CD4-positive, alpha-beta T cell (primary cell): ENCODE results near the gene FBLN2. TPM values are rescaled to one million over a fixed set of nuclear protein-coding genes. Genes with fewer than 3 reads are reported as not detected.

Experiments used
- ATAC-seq: fragments of 200-7000 bp; cut with Tn5 transposase; one replicate; pipeline ENCODE4 v1.10.0; 2022; ENCODE audit warnings: mild to moderate bottlenecking; ENCODE audit not compliant: poor library complexity
- CTCF ChIA-PET: fragments of 350-600 bp; sonication (Branson Sonifier 250); formaldehyde crosslinking; loops from one replicate; lab custom pipeline; 2021; ENCODE audit warnings: antibody characterized with exemption, inconsistent platforms; lab: Charles Lee
- POLR2A ChIA-PET: fragments of 350-600 bp; sonication (Branson Sonifier 250); formaldehyde crosslinking; loops from one replicate; lab custom pipeline; 2021; ENCODE audit warnings: antibody characterized with exemption, inconsistent platforms; lab: Charles Lee
- DNase-seq, 14 experiments: peaks; one replicate each; pipeline ENCODE4 v3.0.0-alpha.2; 2013 to 2020; ENCODE audit warnings: mixed read lengths in 2 of 14
- H3K27ac ChIP-seq, 2 donors: one replicate each; pipeline versions ENCODE4 v1.5.1 to v1.7.0; 2013; ENCODE audit warnings: low read length in 2 of 2, low read depth in 1 of 2, mild to moderate bottlenecking in 1 of 2
- H3K27me3 ChIP-seq, 2 experiments: 1 replicate in 1 of 2; 2 replicates in 1 of 2; pipeline versions ENCODE4 v1.6.1 to v1.7.0; 2013; ENCODE audit warnings: low read length in 2 of 2, control low read depth in 1 of 2, mild to moderate bottlenecking in 1 of 2, moderate library complexity in 1 of 2; ENCODE audit not compliant: insufficient read depth in 2 of 2, control insufficient read depth in 1 of 2
- H3K36me3 ChIP-seq: one replicate; pipeline ENCODE4 v1.6.1; 2013; ENCODE audit warnings: low read length, control low read depth; ENCODE audit not compliant: insufficient read depth
- H3K4me1 ChIP-seq: one replicate; pipeline ENCODE4 v1.6.1; 2013; ENCODE audit warnings: low read length, control low read depth; ENCODE audit not compliant: insufficient read depth
- H3K4me3 ChIP-seq: one replicate; pipeline ENCODE4 v1.5.1; 2013; ENCODE audit warnings: mild to moderate bottlenecking, low read length, moderate library complexity
- H3K9me3 ChIP-seq, 2 experiments: 1 replicate in 1 of 2; 2 replicates in 1 of 2; pipeline versions ENCODE4 v1.6.1 to v1.7.0; 2013; ENCODE audit warnings: low read length in 2 of 2, mild to moderate bottlenecking in 2 of 2, control low read depth in 1 of 2, moderate library complexity in 1 of 2; ENCODE audit not compliant: control insufficient read depth in 1 of 2, insufficient read depth in 1 of 2
- H3K27ac Mint-ChIP-seq: one replicate; pipeline ENCODE4 v1.8.0; 2020; ENCODE audit warnings: mixed read lengths
- H3K27me3 Mint-ChIP-seq: one replicate; pipeline ENCODE4 v1.8.0; 2021; ENCODE audit warnings: mixed read lengths
- H3K36me3 Mint-ChIP-seq: one replicate; pipeline ENCODE4 v1.8.0; 2021; ENCODE audit warnings: low read depth, mixed read lengths
- H3K4me1 Mint-ChIP-seq: one replicate; pipeline ENCODE4 v1.8.0; 2021; ENCODE audit warnings: low read depth, mixed read lengths
- H3K4me3 Mint-ChIP-seq: one replicate; pipeline ENCODE4 v1.8.0; 2020; ENCODE audit warnings: mild to moderate bottlenecking, mixed read lengths
- H3K9me3 Mint-ChIP-seq: one replicate; pipeline ENCODE4 v1.8.0; 2020; ENCODE audit warnings: mixed read lengths
- CTCF ChIP-seq: fragments of 200-600 bp; IDR thresholded peaks from one replicate; pipeline ENCODE4 v1.8.0; 2022; ENCODE audit warnings: antibody characterized with exemption, mild to moderate bottlenecking
- intact Hi-C, 2 experiments: fragments of 100-400 bp; cut with DNase I in 1 of 2; cut with micrococcal nuclease in 1 of 2; formaldehyde crosslinking; loops; one replicate each; pipeline versions ENCODE4 v1.15.1 to v1.9.0; 2023 to 2025; cut with DNase I, micrococcal nuclease
- total RNA-seq, 174 experiments: library from RNA in 2 of 174; stranded (reverse) in 2 of 174; gene quantifications; one replicate each; pipeline ENCODE4 v1.2.3 and lab custom pipeline; 2021 to 2026

FBLN2 gene
- total RNA-seq, 2 experiments from 2014 or later, result 0.19 to 0.25 TPM

DNA sequence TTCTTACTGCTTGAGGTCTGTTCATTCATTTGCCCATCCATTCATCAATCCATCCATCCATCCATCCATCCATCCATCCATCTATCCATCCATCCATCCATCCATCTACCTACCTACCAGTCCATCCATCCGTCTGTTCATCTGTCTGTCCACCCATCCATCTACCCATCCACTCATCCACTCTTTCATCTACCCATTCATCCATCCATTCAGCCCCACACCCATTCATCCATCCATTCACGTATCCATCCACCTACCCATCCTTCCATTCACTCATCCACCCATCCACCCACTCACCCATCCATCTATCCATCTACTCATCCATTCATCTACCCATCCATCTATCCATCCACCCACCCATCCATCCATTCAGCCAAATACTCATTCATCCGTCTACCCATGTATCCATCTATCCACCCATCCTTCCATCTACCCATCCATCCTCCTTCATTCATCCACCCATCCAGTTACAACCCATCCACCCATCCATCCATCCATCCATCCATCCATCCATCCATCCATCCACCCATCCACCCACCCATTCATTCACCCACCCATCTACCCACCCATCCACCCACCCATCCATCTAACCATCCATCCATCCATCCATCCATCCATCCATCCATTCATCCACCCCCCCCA, 68.3 kb downstream of the FBLN2 start:
- Histone ChIP-seq H3K27ac (no peak overlapping the region), H3K9me3 (peaks cover 0 to 8% of the 10 kb centered on the region in 2 experiments), H3K4me3 (no peak overlapping the region), H3K4me1 (peaks cover 12% of the 10 kb centered on the region), H3K27me3 (no peaks in the 10 kb centered on the region), H3K36me3 (no peaks in the 10 kb centered on the region)
- Mint-ChIP-seq H3K4me1 (peaks cover 7% of the 10 kb centered on the region), H3K27me3 (no peaks in the 10 kb centered on the region), H3K27ac (no peak overlapping the region), H3K4me3 (no peak overlapping the region), H3K9me3 (peaks cover 5% of the 10 kb centered on the region), H3K36me3 (no peaks in the 10 kb centered on the region)
- ChIA-PET POLR2A (no interaction called here), CTCF (no interaction called here)
- no peak for TF ChIP-seq CTCF
- ATAC-seq (no peak), DNase-seq (no peak)
- intact Hi-C loops, result no loop called here

DNA sequence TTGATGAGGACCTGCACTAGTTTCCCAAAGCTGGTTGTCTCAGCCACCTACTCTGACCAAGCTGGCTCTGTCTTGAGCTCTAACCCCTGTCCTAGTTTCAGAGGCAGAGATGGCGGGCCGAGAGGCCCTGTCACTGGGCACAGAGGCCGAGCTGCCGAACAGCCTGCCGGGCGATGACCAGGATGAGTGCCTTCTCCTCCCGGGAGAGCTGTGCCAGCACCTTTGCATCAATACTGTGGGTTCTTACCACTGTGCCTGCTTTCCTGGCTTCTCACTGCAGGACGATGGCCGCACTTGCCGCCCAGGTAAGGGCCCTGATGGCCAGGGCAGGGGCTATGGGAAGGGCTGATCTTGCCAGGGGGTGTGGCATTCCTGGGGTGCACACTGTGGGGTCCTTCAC, 69.1 kb downstream of the FBLN2 start:
- CTCF ChIA-PET, result no interaction called here
- Histone ChIP-seq H3K4me1 (peaks cover 12% of the 10 kb centered on the region), H3K4me3 (no peak overlapping the region), H3K27ac (no peak overlapping the region), H3K9me3 (peaks cover 0 to 8% of the 10 kb centered on the region in 2 experiments), H3K36me3 (no peaks in the 10 kb centered on the region), H3K27me3 (no peaks in the 10 kb centered on the region)
- no peak overlapping the region for H3K27ac Mint-ChIP-seq
- DNase-seq, result no peak
- no peaks in the 10 kb centered on the region for H3K36me3 Mint-ChIP-seq
- peaks cover 7% of the 10 kb centered on the region for H3K4me1 Mint-ChIP-seq
- POLR2A ChIA-PET, result no interaction called here
- ATAC-seq, result no peak
- no peaks in the 10 kb centered on the region for H3K27me3 Mint-ChIP-seq
- H3K4me3 Mint-ChIP-seq, result no peak overlapping the region
- no peak for TF ChIP-seq CTCF
- peaks cover 5% of the 10 kb centered on the region for H3K9me3 Mint-ChIP-seq
- intact Hi-C loops, result no loop called here

- H3K4me1 Mint-ChIP-seq, result peaks cover 7% of the 10 kb centered on the region
- no peaks in the 10 kb centered on the region for H3K27me3 ChIP-seq
- H3K36me3 ChIP-seq, result no peaks in the 10 kb centered on the region
- CTCF ChIA-PET, result no interaction called here
- H3K27ac ChIP-seq, result no peak overlapping the region
- no peak for DNase-seq
- H3K9me3 Mint-ChIP-seq, result peaks cover 5% of the 10 kb centered on the region
- no peak overlapping the region for H3K27ac Mint-ChIP-seq
- peaks cover 0 to 6% of the 10 kb centered on the region in 2 experiments for H3K9me3 ChIP-seq
- H3K27me3 Mint-ChIP-seq, result no peaks in the 10 kb centered on the region
- no peak overlapping the region for H3K4me3 ChIP-seq
- intact Hi-C loops, result no loop called here
- peaks cover 12% of the 10 kb centered on the region for H3K4me1 ChIP-seq
- POLR2A ChIA-PET, result no interaction called here
- no peak overlapping the region for H3K4me3 Mint-ChIP-seq
- TF ChIP-seq CTCF, result no peak
- no peak for ATAC-seq
- no peaks in the 10 kb centered on the region for H3K36me3 Mint-ChIP-seq
Measured at GRCh38 chr3:13618836-13619235, 69.9 kb downstream of the FBLN2 start.
